ENCODE measurements around the gene KCNH5. TPM values are rescaled to one million over a fixed set of nuclear protein-coding genes. Genes with fewer than 3 reads are reported as not detected.

KCNH5 gene
- total RNA-seq, 1 donor from 2014 or later, result 2.4 TPM

GRCh38 chr14:62954165-62954564 is 91.1 kb downstream of the KCNH5 start:
- FAIRE-seq (no peak), DNase-seq (ENCODE audit: low read depth) (no peak)
- Mint-ChIP-seq H3K9me3 (ENCODE audit: unreplicated experiment) (no peaks in the 10 kb centered on the region), H3K4me3 (ENCODE audit: unreplicated experiment) (no peak overlapping the region), H3K27ac (ENCODE audit: unreplicated experiment) (no peak overlapping the region), H3K36me3 (ENCODE audit: low read depth, unreplicated experiment) (no peaks in the 10 kb centered on the region), H3K4me1 (ENCODE audit: low read depth, unreplicated experiment) (peaks cover 16% of the 10 kb centered on the region), H3K27me3 (ENCODE audit: low read depth, unreplicated experiment) (no peaks in the 10 kb centered on the region)
- Histone ChIP-seq H3K27ac (ENCODE audit: low read depth, low read length) (no peak overlapping the region), H3K4me3 (ENCODE audit: insufficient read depth, low read depth, low read length) (no peak overlapping the region), H3K27me3 (ENCODE audit: insufficient read depth, low read length) (no peaks in the 10 kb centered on the region), H3K9me3 (ENCODE audit: insufficient read depth, low read depth, low read length) (no peaks in the 10 kb centered on the region), H3K9ac (ENCODE audit: low read length) (no peak overlapping the region), H4K20me1 (ENCODE audit: insufficient read depth, low read length) (no peaks in the 10 kb centered on the region), H3K4me2 (ENCODE audit: low read length) (no peak overlapping the region), H3K4me1 (ENCODE audit: insufficient read depth, low read length) (peaks cover 17% of the 10 kb centered on the region), H2AFZ (ENCODE audit: low read depth, low read length) (no peak overlapping the region), H3K36me3 (ENCODE audit: insufficient read depth, low read length) (no peaks in the 10 kb centered on the region), H3K79me2 (ENCODE audit: insufficient read depth, low read length) (no peaks in the 10 kb centered on the region)
- TF ChIP-seq, protein P1, sequence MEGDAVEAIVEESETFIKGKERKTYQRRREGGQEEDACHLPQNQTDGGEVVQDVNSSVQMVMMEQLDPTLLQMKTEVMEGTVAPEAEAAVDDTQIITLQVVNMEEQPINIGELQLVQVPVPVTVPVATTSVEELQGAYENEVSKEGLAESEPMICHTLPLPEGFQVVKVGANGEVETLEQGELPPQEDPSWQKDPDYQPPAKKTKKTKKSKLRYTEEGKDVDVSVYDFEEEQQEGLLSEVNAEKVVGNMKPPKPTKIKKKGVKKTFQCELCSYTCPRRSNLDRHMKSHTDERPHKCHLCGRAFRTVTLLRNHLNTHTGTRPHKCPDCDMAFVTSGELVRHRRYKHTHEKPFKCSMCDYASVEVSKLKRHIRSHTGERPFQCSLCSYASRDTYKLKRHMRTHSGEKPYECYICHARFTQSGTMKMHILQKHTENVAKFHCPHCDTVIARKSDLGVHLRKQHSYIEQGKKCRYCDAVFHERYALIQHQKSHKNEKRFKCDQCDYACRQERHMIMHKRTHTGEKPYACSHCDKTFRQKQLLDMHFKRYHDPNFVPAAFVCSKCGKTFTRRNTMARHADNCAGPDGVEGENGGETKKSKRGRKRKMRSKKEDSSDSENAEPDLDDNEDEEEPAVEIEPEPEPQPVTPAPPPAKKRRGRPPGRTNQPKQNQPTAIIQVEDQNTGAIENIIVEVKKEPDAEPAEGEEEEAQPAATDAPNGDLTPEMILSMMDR (IDR thresholded peaks at IDR 0.05; ENCODE audit: insufficient read depth, low read depth, low read length), result no peak
- no peak for TF ChIP-seq EZH2 (IDR thresholded peaks at IDR 0.05; ENCODE audit: insufficient read depth, low read length)

DNA sequence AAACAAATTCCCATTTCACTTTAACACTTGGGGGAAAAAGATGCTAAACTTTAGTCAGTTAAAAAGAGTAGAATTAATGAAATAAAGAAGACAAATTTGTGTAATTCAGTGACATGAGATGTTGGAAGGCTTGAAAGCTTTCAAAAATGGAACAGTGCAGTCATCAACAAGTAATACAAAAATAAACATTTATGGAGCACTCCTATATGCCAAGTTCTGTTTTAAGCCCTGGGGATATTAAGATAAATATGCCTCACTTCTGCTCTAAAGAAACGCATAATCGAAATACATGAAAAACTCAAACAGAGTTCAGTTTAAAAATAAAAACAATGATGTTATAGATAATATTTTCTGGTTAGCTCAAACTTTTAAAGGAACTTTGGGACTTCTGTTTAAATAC is 93.0 kb downstream of the KCNH5 start:
- Mint-ChIP-seq H3K4me1 (ENCODE audit: low read depth, unreplicated experiment) (peaks cover 6% of the 10 kb centered on the region), H3K27ac (ENCODE audit: unreplicated experiment) (no peak overlapping the region), H3K36me3 (ENCODE audit: low read depth, unreplicated experiment) (no peaks in the 10 kb centered on the region), H3K4me3 (ENCODE audit: unreplicated experiment) (no peak overlapping the region), H3K9me3 (ENCODE audit: unreplicated experiment) (no peaks in the 10 kb centered on the region), H3K27me3 (ENCODE audit: low read depth, unreplicated experiment) (no peaks in the 10 kb centered on the region)
- no peak for FAIRE-seq
- Histone ChIP-seq H4K20me1 (ENCODE audit: insufficient read depth, low read length) (no peaks in the 10 kb centered on the region), H3K36me3 (ENCODE audit: insufficient read depth, low read length) (no peaks in the 10 kb centered on the region), H3K4me3 (ENCODE audit: insufficient read depth, low read depth, low read length) (no peak overlapping the region), H3K79me2 (ENCODE audit: insufficient read depth, low read length) (no peaks in the 10 kb centered on the region), H3K4me2 (ENCODE audit: low read length) (no peak overlapping the region), H2AFZ (ENCODE audit: low read depth, low read length) (no peak overlapping the region), H3K27me3 (ENCODE audit: insufficient read depth, low read length) (no peaks in the 10 kb centered on the region), H3K27ac (ENCODE audit: low read depth, low read length) (no peak overlapping the region), H3K9ac (ENCODE audit: low read length) (no peak overlapping the region), H3K9me3 (ENCODE audit: insufficient read depth, low read depth, low read length) (no peaks in the 10 kb centered on the region), H3K4me1 (ENCODE audit: insufficient read depth, low read length) (peaks cover 7% of the 10 kb centered on the region)
- no peak for TF ChIP-seq EZH2 (IDR thresholded peaks at IDR 0.05; ENCODE audit: insufficient read depth, low read length)
- no peak for DNase-seq (ENCODE audit: low read depth)

GRCh38 chr14:62947301-62947700 is 98.0 kb downstream of the KCNH5 start:
- Histone ChIP-seq H3K4me1 (ENCODE audit: insufficient read depth, low read length) (peaks cover 3% of the 10 kb centered on the region), H3K27ac (ENCODE audit: low read depth, low read length) (no peak overlapping the region), H3K4me3 (ENCODE audit: insufficient read depth, low read depth, low read length) (no peak overlapping the region), H3K9ac (ENCODE audit: low read length) (no peak overlapping the region), H3K36me3 (ENCODE audit: insufficient read depth, low read length) (no peaks in the 10 kb centered on the region), H3K4me2 (ENCODE audit: low read length) (no peak overlapping the region), H3K79me2 (ENCODE audit: insufficient read depth, low read length) (no peaks in the 10 kb centered on the region), H2AFZ (ENCODE audit: low read depth, low read length) (no peak overlapping the region), H4K20me1 (ENCODE audit: insufficient read depth, low read length) (no peaks in the 10 kb centered on the region), H3K9me3 (ENCODE audit: insufficient read depth, low read depth, low read length) (no peaks in the 10 kb centered on the region), H3K27me3 (ENCODE audit: insufficient read depth, low read length) (no peaks in the 10 kb centered on the region)
- no peak for DNase-seq (ENCODE audit: low read depth)
- H3K36me3 Mint-ChIP-seq (ENCODE audit: low read depth, unreplicated experiment), result no peaks in the 10 kb centered on the region
- no peaks in the 10 kb centered on the region for H3K9me3 Mint-ChIP-seq (ENCODE audit: unreplicated experiment)
- H3K27me3 Mint-ChIP-seq (ENCODE audit: low read depth, unreplicated experiment), result no peaks in the 10 kb centered on the region
- no peak overlapping the region for H3K27ac Mint-ChIP-seq (ENCODE audit: unreplicated experiment)
- no peaks in the 10 kb centered on the region for H3K4me1 Mint-ChIP-seq (ENCODE audit: low read depth, unreplicated experiment)
- TF ChIP-seq, protein P1 (IDR thresholded peaks at IDR 0.05; ENCODE audit: insufficient read depth, low read depth, low read length), result no peak
- TF ChIP-seq EZH2 (IDR thresholded peaks at IDR 0.05; ENCODE audit: insufficient read depth, low read length), result no peak
- H3K4me3 Mint-ChIP-seq (ENCODE audit: unreplicated experiment), result no peak overlapping the region
- FAIRE-seq, result no peak

Data from astrocyte (in vitro differentiated cells and primary cell).